Brain pericyte (primary cell): Measurements from ENCODE around the gene CDYL2.
"Not testable (repeated sequence)": the region's sequence is repeated elsewhere in the genome, so short reads cannot be mapped to it uniquely, and the experiment has no call there.

ENCODE experiments used
- DNase-seq: peaks from one replicate; pipeline ENCODE4 v3.0.0-alpha.2; 2012; ENCODE audit warnings: low read depth, low spot score

The CDYL2 gene

DNA sequence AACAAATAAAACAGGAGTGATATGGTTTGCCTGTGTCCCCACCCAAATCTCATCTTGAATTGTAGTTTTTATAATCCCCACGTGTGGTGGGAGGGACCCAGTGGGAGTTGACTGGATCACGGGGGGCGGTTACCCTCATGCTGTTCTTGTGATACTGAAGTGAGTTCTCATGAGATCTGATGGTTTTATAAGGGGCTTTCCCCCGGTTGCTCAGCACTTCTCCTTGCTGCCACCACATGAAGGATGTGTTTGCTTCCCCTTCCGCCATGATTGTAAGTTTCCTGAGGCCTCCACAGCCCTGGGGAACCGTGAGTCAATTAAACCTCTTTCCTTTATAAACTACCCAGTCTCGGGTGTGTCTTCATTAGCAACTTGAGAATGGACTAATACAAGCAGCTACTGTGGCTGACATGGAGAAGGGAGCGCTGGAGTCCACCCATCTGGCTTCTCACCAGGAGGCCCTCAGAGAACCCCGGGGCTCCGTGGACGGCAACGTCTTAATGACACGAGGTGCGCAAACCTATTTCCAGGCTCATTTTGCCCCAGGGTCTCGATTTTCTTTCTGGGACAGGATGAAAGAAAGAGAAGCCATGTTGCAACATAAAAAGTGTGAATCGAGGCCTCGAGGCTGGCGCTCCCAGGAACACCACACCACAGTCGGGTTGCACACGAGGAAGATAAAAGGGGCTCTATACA is 134.1 kb downstream of the CDYL2 start:
- DNase-seq, result no peak

DNA sequence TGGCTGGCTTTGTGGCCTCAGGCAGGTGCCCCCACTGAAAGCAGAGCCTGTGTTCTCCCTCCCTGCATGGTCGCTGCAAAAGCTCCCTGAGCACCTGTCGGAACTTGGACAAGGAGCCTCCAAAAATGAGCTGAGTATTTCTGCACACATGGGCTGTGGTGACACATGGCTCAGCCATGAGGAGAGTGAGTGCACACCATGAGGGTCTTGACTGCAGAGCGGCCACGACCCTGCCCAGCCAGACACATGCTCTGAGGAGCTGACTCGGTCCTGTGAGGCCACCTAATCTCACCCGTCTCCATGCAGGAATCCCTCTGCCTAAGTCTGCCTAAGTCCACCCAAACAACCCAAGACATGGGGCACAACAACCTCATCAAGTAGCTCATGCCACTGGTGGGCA is 134.7 kb downstream of the CDYL2 start:
- no peak for DNase-seq

DNA sequence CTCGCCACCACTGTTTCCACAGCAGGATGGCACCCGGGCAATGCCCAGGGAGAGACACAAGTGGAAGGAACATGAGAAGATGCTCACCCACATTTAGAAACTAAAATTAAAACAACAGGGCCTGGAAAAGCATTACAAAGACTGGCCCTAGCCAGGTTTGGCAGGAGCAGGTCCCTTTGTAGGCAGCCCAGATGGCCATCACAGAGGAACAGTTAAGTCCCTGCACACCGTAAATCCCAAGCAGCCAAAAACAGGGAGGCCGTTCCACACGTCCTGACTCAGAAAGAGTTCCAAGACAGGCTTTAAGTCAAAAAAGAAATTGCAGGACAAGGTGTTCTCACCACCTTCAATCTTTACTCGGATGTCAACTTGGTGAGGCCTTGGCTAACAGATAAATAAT is 136.5 kb downstream of the CDYL2 start:
- no peak for DNase-seq

DNA sequence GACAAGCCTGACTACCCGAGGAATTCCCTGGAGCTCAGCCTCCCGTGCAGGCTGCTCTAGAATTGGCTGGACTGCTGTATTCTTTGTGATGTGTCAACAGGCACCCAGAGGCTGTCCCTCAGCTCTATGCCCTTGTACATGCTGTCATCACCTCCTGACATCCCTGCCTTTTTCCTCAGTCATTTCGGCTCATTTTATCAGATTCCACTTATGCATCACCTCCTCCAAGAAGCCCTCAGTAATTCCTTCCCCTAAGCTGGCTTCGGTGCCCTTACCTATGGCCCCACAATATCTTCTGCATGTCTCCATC is 137.2 kb downstream of the CDYL2 start:
- DNase-seq, result no peak

DNA sequence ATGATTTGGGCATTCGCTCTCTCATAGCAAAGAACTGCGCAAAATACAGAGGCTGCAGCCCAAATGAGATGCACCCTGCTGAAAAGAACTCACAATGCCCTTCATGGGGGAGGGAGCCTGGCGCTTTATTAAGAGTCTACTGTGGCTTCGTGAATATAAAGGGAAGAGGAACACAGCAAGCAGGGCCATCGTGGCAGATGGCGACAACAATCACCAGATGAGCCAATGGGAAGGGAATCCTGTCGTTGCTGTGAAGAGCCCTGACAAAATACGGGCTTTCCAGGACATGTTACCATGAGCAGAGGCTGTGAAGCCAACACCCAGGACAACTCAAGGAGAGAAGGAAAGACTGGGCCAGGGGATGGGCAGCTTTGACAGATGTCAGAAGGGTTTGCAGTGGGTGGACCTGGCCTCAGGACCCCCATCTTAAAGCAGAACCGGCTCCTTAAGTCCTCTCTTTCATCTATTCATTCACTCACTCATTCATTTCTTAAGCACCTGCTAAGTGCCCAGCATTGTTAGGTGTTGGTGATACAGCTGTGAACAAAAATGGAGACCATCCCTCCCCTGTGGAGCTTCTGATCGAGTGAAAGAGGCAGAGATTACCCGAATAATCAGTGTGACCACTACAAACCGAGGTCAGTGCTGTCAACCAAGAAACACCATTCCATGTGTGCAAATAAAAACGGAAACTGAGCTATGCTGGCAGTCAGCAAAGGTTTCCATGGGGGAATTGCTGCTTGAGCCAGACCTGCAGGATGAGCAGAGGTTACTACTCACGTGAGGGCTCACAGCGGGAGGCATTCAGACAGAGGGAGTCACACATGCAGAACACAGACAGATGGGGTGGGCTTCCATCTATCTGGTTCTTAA is 137.8 kb downstream of the CDYL2 start:
- no peak for DNase-seq

DNA sequence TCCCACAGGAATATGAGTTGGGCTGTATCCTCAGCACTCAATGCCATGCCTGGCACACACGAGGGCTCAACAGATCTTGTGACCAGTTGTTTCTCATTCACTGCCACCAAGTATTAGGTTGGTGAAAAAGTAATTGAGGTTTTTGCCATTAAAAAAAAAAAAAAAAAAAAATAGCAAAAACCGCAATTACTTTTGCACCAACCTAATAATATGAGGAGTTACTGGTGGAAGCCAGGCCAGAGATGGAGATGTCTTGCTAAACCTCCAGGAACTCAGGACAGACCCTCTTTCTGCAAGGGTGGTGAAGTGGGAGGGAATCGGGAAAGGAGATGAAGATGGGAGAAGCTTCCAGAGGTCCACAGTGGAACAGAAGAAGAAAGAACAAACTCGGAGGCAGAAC is 139.0 kb downstream of the CDYL2 start:
- no peak for DNase-seq

DNA sequence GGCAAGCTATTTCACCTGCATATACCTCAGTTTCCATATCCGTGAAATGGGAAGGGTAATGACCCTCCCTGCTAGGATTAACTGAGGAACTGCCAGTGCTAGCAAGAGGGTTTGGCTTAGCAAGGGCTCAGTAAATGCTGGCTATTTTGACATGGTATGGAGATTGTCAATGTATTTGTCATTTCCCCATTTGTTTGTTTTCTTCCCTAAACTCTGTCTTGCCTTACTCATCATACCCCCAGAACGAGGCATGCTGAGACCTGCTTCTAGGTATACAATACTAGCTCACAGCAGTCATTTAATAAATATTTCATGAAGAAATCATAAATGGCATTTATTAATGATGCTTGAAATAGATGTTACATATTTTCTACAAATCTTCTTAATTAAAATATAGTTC is 139.6 kb downstream of the CDYL2 start:
- DNase-seq, result no peak

DNA sequence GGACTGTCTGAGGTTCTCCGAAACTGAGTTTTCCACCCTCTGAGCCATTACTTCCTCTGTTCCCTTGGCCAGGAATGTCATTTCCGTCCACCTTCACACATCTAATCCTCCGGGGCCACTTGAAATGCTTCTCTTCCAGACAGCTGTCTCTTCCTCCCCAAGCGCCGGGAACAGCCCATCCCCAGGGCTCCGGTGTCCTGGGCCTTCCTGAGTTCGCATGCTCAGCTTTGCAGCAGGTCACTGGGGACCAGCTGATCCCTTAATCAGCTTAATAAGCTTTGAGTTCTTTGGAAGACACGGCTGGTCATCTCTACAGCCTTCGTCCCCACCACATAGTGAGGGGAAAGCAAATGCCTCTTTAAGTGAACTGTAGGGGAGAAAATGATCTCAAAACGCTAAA is 140.2 kb downstream of the CDYL2 start:
- DNase-seq, result no peak

DNA sequence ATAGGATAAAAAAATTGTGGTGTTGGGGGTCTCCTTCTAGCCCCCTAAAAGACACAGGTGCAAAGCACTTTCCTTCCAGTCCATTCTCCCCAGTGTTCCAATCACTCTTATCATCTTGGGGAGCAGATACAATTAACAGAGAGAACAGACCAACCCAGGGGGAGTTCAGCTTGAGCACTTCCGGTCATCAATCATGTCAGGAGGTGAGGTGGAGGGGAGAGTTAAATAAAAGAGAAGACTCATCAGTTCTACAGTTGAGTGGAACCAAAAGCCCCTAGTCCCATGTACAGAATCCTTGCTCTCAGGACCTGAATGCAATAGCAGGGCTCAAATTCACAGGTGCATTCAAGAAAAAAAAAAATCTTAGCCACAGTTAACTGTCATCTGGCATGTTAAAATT is 141.3 kb downstream of the CDYL2 start:
- DNase-seq, result no peak

DNA sequence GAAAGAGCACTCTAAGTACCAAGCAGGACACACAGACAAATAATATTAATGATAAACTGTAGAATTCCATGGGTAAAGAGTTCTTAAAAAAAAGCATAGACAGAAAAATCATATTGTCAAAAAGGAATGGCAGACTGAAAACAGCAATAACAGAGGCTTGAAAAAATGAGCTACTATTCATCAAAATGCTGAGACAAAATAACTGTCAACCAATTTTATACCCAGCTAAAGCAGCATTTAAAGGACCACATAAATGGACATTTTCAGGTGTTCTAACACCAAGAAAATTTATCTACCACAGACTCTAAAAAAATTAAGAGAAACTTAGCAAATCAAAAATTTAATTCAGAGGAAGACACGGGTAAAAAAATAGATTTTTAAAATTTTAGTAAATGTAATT is 144.5 kb downstream of the CDYL2 start:
- no peak for DNase-seq

DNA sequence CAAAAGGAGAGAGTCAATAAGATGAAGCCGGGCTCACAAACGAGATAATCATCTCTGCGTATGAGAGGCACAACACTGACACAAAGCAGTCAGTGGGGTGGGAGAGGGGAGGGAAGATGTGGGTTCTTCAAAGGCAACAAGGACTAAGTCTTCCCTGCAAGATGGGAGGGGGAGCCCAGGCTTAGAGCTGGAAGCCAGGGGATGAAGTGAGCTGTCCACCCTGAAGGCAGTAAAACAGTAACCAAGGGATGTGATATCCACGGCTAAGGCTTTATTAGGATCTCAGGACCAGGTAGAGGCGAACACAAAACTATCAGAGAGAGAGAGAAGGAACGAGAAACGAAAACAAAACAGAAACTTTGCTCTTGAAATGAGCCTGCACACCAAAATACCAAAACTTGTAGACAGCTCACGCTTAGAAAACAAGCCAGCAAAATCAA is 147.7 kb downstream of the CDYL2 start:
- DNase-seq, result no peak

DNA sequence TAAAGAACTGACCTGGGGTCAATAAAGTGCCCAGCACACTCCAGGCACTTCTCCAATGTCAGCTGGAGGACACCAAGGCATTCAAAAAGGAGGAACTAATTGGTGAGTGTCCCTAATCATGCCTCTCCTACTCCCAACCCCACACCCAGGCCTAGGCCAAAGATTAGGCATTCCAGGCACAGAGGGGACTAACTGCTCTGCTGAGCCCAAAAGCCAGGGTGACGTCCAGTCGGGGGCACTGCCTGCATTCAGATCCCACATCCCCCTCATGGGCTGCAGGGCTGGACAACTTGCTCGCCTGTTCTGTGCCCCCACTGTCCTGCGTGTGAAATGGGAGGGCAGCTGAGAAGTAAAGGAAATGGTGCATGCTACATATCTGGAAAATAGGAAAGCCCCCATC is 148.2 kb downstream of the CDYL2 start:
- no peak for DNase-seq

DNA sequence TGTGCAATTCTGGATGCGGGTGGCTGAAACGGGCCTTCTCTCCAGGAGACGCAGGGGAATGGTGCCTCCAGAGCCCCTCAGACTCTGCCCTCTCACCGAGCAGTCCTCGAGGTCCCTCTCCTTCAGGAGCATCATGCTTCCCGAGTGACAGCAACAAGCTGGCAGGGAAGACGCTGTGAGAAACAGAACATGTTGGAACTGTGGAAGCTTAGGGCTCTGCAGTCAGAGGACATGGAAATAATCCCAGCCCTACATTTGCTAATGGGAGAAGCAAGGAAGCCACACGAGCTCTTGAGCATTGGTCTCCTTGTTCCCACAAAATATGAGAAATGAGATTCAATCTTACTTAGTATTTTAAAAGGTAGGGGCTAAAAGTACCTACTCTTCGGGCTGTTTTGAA is 148.6 kb downstream of the CDYL2 start:
- no peak for DNase-seq

DNA sequence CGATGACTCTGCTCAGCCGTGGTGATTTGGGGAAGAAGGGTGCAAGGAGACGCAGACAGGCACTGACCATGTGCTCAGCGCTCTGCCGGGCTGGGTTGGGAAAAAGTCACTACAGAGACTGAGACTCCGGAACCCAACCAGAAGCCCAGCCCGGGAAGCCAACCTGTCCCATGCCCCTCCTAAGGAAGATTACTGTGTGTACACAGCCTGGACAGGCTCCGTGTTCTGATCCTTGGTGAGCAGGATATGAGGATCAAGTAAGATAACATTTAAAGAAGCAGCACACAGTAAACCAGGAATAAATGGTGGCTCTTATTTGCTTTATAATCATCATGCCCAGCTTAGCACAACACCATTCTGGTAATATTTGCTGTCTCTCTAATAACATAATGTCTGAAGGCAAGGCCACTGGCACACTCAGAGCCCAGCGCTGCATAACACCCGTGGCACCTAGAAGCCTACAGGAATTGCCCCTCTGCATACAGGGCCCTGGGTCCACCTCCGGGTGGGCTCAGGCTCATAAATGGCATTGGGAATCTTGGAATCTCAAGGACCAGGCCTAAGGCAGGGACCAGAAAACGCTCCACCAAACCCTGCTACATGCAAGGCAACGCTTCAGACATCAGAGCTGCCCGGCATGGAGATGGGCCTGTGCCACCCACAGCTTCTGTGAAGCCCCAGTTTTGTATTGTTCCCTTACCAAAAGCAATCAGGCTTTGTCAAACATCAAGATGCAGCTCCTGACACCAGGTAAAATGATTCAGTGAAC is 150.1 kb downstream of the CDYL2 start:
- no peak for DNase-seq

DNA sequence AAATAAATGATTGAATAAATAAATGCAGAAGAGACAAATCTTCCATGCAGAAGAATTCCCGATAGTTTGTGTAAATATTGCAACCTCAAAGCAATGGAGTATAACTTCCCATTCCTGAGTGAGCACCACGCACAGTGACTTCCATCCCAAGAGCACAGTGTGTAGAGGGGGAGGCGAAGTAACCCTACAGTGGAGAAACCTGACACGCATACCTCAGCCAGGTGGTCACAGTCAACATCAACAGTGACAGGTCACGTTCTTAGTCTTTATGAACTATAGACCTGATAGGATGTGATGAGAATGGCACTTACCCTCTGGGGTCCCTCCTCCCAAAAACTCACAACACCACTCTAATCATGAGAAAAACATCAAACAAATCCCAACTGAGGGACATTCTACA is 152.0 kb downstream of the CDYL2 start:
- DNase-seq, result no peak

DNA sequence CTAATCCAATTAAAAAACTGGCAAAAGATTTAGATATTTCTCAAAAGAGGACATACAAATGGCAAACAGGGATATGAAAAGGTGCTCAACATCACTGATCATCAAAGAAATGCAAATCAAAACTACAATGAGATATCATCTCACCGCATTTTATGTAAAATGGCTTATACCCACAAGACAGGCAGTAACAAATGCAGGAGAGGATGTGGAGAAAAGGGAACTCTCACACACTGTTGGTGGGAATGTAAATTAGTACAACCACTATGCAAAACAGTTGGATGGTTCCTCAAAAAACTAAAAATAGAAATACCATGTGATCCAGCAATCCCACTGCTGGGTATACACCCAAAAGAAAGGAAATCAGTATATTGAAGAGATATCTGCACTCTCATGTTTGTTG is 154.1 kb downstream of the CDYL2 start:
- not testable (repeated sequence) for DNase-seq

DNA sequence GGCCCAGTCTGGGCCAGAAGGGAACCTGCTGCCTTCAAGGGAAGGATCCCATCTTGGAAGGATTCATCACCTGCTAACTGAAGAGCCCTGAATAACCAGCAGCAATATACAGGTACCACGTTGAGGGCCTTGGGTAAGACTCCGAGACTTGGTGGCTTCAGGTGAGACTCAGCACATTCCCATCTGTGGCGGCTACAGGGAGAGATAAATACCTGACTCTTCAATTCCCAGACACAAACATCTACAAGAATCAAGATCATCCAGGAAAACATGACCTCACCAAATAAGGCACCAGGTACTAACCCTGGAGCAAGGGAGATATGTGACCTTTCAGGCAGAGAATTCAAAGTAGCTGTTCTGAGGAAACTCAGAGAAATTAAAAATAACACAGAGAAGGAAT is 164.1 kb downstream of the CDYL2 start:
- DNase-seq, result no peak

DNA sequence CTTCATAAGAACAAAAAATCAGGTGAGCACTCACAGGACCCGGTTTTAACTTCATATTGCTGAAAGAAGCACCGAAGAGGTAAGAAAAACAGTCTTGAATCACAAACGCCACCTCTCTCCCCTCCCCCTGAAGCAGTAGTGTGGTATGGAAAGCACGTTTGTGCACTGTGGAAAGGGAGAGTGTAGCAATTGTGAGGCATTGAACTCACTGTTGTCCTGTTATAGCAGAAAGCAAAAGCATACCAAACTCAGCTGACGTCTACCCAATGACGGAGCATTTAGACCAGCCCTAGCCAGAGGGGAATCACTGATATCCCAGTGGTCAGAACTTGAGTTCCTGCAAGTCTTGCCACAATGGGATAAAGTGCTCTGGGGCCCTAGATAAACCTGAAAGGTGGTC is 164.8 kb downstream of the CDYL2 start:
- DNase-seq, result no peak

DNA sequence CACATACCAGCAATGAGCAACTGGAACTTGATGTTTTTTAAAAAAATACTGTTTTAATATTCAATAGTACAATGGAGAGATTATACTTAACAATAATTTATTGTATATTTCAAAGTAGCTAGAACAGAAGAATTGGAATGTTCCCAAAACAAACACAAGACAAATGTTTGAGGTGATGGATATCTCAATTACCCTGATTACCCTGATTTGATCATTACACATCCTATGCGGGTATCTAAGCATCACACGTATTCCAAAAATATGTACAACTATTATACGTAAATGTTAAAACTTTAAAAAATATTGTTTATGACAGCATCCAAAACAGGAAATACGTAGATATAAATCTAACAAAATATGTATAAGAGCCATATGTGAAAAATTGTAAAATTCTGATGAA is 166.8 kb downstream of the CDYL2 start:
- DNase-seq, result no peak

DNA sequence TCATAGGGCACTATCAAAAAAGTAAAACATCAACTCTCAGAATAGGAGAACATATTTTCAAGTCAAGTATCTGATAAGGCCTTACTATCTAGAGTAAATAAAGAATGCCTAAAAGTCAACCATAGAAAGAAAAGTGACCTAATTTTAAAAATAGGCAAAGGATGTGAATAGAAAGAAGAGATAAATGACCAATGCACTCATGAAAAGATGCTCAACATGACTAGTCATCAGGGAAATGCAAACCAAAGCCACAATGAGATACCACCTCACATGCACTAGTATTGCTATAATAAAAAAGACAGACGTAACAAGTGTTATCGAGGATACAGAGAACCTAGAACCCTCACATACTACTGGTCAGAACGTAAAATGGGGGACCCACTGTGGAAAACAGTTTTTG is 172.8 kb downstream of the CDYL2 start:
- no peak for DNase-seq

DNA sequence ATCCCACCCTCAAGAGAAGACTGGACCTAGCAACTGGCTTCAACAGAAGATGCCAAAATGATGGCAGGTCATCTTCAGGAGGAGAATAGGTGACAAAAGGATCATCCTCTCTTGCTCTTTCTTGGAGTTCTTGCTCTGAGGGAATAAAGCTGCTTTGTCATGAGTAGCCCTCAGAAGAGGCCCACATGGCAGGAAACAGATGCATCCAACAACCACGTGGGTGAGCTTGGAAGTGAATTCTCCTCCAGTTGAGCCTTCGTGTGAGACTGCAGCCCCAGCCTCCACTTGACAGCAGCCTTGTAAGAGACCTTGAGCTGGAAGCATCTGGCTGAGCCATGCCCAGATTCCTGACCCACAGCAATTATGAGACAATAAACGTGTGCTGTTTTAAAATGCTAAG is 176.1 kb downstream of the CDYL2 start:
- no peak for DNase-seq

DNA sequence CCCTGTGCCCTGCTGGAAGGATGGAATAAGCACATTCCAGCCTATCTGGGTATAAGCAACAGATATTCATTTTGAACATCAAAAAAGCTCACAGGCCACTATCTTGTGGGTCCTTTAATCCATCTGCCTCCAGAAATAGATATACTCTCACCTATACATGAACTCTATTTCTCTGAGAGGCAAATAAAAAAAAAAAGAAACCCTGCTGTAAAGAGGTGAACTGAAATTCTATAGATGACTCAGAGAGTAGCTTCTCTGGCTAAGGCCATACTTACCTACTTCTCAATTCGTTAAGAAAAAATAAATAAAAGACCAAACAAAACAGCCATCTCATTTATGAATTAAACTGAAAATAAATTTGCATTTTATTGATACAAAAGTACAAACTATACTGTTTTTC is 177.3 kb downstream of the CDYL2 start:
- no peak for DNase-seq

DNA sequence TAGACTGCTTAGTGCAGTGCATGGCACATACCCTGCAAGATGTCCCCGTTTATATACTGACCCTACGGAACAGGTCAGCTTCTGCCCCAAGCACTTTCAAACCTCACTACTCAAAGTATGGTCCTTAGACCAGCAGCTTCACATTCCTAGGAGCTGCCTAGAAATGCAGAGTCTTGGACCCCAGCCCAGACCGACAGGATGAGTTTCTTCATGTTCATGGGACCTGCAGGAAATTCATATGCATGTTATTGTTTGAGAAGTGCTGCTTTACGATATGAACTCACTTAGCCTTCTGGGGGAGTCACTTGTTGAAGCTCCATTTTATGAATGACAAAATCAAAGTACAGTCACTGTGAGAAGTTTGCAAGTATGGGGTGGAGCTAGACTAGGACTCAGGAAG is 181.0 kb downstream of the CDYL2 start:
- no peak for DNase-seq
